GM19467 (cell line): ENCODE measurements around the gene USP47.
A peak's percentile ranks its signal among the peaks of the same experiment; 100 is the strongest.

Source experiments
- ATAC-seq: cut with Tn5 transposase; IDR thresholded peaks from one replicate; pipeline ENCODE4 v1.9.1; 2021; ENCODE audit warnings: mild to moderate bottlenecking, moderate library complexity; ENCODE audit not compliant: unreplicated experiment

USP47 gene

GRCh38 chr11:11841723-11842420 lies at the start of gene USP47:
USP47 (plus strand) TSS chr11:11841972; CDS start chr11:11842186, 214 bp downstream.
- peak; percentile 70 for ATAC-seq

- no peak for ATAC-seq
Observed at GRCh38 chr11:11793073-11793472, 48.7 kb upstream of the USP47 start.

- ATAC-seq: no peak
Observed at GRCh38 chr11:11798586-11799438, 43.0 kb upstream of the USP47 start.

GRCh38 chr11:11805228-11805627 lies 36.5 kb upstream of the USP47 start:
- ATAC-seq: no peak

GRCh38 chr11:11806074-11806473 lies 35.7 kb upstream of the USP47 start:
- ATAC-seq: no peak

- ATAC-seq: no peak
Observed at GRCh38 chr11:11806586-11806985, 35.2 kb upstream of the USP47 start.

GRCh38 chr11:11807811-11808782 lies 33.7 kb upstream of the USP47 start:
- ATAC-seq: no peak

- ATAC-seq: no peak
Observed at GRCh38 chr11:11808992-11809615, 32.7 kb upstream of the USP47 start.

GRCh38 chr11:11810764-11811726 lies 30.7 kb upstream of the USP47 start:
- no peak for ATAC-seq

- no peak for ATAC-seq
Observed at GRCh38 chr11:11813288-11813962, 28.3 kb upstream of the USP47 start.

- ATAC-seq: no peak
Observed at GRCh38 chr11:11814614-11815452, 26.9 kb upstream of the USP47 start.

GRCh38 chr11:11816511-11817314 lies 25.1 kb upstream of the USP47 start:
- ATAC-seq: no peak

GRCh38 chr11:11817957-11818356 lies 23.8 kb upstream of the USP47 start:
- ATAC-seq: no peak

- ATAC-seq: no peak
Observed at GRCh38 chr11:11818529-11819121, 23.1 kb upstream of the USP47 start.

GRCh38 chr11:11821899-11822298 lies 19.9 kb upstream of the USP47 start:
- ATAC-seq: no peak

- ATAC-seq: no peak
Observed at GRCh38 chr11:11822946-11823345, 18.8 kb upstream of the USP47 start.

GRCh38 chr11:11826260-11826659 lies 15.5 kb upstream of the USP47 start:
- no peak for ATAC-seq
